OCI-LY1 (cell line): ENCODE results near the gene FKBP14.

ENCODE experiments used
- CTCF ChIP-seq: fragments of 200-600 bp; sonication (generic), shearing (Covaris generic); IDR thresholded peaks from 2 replicates; pipeline ENCODE4 v1.5.1; 2017; ENCODE audit warnings: mild to moderate bottlenecking, antibody characterized with exemption, low read length, moderate library complexity, mixed read lengths
- EZH2 ChIP-seq: fragments of 200-600 bp; sonication (generic), shearing (Covaris generic); IDR thresholded peaks from 2 replicates; pipeline ENCODE4 v1.8.0; 2017; ENCODE audit warnings: borderline replicate concordance, mixed run types, mild to moderate bottlenecking, antibody characterized with exemption, low read length, moderate library complexity, mixed read lengths

- TF ChIP-seq CTCF (no peak), EZH2 (no peak)
These were observed 39.4 kb downstream of the FKBP14 start for GRCh38 chr7:29987083-29987482.
